Stimulated activated CD8-positive, alpha-beta memory T cell treated with anti-CD3 and anti-CD28 coated beads, Interleukin-4, amount 100 ng/mL, for 48 hours (primary cell): ENCODE results near the gene RBM12.

Experiments used
- DNase-seq: peaks from one replicate; pipeline ENCODE4 v3.0.0-alpha.2; 2020

Gene RBM12

GRCh38 chr20:35619196-35620095, 45.3 kb downstream of the RBM12 start:
- DNase-seq = peak; percentile 89

GRCh38 chr20:35618263-35619131, 46.2 kb downstream of the RBM12 start:
- no peak for DNase-seq

DNA sequence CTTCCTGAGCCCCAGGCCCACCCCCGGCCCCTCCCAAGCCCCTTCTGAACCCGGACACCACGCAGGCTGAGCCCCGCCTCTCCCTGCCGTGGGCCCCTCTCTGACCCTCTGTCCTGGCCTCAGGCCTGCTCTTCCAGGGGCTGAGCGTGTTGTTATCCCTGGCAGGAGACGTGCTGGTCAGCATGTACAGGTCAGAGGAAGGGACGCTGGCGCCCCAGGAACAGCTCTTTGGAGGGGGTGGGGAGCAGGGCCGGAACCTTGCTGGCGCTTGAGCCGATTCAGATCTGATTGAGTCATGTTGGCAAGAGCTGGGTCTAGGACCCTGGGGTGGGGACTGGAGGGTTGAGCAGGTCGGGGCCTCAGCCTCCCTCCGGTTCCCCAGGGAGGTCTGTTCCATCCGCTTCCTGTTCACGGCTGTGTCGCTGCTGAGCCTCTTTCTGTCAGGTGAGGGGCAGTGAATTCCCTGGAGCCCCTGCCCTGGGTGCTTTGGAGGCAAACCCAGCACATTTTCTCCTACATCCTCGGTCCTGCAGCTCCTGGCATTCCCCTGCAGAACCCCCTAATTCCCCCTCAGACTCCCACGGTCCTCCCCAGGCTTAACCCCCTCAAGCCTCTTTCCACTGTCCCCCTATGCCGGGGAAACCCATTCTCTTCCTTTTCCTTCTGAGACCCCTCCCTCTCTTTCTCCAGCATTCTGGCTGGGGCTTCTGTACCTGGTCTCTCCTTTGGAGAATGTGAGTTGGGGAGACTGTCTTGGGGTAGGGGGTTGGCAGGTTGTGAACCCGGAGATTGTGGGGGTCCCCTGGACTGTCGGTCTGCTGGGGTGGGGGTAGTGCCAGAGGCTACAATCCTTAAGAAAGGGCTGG, 47.1 kb downstream of the RBM12 start:
- peak; percentile 72 for DNase-seq

- peak; percentile 84 for DNase-seq
These were observed 48.0 kb downstream of the RBM12 start for GRCh38 chr20:35616465-35617396.

- DNase-seq = peak; percentile 100
These were observed 48.8 kb downstream of the RBM12 start, which contains the start of gene SPAG4 for GRCh38 chr20:35615667-35616464. Gene SPAG4, plus strand, starts transcription at chr20:35615829. Its CDS starts 175 bp downstream, at chr20:35616004.

- no peak for DNase-seq
These were observed 53.2 kb downstream of the RBM12 start for GRCh38 chr20:35611482-35611881.

- no peak for DNase-seq
These were observed 53.8 kb downstream of the RBM12 start for GRCh38 chr20:35610833-35611427.

DNA sequence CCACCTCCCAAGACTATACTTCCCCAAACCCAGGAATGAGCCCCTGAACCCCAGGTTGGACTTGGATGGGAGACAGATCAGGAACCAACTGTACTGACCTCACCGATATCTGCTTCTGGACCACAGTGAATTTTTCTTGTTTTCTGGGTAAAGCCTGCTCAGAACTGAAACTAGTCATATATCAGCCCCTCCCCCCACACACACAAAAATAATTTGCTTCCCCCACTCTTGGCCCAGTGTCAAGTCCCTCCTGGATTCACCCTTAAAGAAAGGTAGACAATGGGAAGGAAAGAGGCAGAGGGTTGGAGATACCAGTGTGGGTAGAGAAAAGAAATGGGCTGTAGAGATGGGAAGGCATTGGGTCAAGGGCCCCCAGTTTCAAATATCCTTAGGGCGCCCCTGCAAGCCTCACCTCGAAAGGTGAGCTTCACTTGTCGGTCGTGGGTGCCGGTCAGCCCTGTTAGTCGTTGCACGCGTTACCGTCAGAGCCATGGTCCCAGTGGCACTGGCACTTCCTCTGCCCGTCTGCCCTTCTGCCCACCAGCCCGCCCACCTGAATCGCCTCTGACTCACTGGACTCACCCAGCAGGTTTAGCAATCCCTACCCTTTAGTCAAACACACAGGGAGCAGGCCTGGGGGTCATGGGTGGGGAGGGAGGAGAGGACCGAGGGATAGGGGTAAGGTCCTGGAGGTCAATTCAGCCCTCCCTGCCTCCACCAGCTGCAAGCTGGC, 57.5 kb downstream of the RBM12 start:
- DNase-seq = no peak

DNA sequence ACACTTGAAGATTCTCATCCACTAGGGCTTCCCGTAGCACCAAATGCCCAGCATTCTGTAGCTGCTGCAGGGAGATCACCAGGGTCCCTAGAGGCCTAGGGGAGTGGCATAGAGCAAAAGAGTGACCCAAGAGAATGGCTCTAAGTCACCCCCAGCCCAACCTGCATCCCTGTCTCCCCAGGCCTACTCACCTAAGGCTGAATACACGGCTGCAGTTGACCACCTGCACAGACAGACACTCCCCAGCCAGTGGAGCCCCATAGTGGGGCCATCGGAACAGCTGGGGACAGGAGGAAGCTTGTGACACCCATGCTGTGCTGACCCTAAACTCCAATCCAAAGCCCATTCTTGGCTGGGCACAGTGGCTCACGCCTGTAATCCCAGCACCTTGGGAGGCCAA, 58.6 kb downstream of the RBM12 start:
- no peak for DNase-seq

DNA sequence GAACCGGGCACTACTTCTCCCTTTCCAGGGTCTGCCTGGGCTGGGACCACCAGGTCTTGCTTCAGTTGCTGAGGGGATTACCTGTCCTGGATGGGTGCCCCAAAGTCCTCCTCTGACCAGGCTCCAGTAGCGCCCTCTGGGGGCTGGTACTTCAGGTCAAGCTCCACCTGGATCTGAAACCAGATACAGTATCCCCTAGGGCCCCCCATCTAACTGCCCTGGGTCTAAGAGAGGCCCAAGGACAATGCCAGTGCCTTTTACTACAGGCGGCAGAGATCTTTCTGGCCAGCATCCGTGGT, 60.3 kb downstream of the RBM12 start:
- peak; percentile 49 for DNase-seq

DNA sequence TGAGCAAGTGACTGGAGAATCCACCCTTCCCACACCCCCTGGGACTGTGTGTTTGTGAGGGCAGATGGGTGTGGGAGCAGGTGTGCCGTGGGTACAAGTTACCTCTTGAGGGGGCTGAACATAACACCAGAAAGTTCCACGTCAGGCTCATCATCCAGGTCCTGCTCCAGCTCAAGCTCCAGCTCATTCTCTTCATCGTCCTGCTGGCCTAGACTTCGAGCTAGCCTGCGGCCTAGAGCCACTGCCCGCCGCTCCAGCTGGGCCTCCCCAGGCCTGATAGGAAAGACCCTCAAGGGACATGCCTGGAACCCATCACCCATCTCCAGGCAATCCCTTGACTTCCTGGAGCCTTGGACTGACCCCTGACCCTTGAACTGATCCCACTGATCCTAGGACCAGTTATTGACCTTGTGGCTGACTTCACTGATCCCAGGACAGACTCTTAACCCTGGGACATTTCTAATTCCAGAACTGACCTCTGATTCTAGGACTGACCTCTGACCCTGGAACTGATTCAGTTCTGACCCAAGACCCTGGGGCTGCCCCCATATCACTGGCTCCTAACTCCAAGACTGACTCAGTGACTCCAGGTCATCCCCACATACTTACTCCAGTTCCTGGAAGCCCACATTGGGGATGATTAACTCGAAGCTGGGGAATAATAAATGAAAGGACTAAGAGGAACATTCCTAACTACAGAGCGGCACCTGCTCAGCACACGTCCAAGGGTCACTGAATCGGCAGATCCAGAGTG, 60.8 kb downstream of the RBM12 start:
- DNase-seq = no peak

DNA sequence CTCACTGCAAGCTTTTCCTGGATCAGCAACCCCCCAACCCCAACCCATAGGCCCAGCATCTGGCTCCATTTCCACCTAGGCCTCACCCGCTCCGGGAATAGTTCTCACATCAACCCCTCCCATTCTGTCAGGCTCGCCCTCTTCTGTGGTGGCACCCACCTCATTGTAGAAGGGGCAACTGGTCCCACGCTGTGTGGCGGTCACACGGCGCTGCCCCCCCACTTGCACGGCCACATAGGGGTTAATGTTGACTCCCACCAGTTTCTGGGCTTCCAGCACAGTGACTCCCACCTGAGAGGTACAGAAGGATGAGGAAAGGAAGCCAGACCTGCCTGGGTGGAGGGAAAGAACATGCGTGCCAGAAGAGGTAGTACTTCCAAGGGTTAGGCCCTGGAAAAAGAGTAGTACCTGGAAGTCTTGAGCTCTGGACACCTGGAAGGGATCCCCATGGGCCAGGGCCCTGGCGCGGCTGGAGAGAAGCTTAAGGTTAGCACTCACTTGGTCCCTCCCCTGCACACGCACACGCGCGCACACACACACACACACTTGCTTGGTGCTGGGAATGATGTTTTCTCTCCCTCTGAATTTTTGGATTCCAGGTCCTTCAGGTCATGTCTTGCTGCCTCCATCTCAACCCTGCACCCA, 61.7 kb downstream of the RBM12 start:
- DNase-seq = no peak

DNA sequence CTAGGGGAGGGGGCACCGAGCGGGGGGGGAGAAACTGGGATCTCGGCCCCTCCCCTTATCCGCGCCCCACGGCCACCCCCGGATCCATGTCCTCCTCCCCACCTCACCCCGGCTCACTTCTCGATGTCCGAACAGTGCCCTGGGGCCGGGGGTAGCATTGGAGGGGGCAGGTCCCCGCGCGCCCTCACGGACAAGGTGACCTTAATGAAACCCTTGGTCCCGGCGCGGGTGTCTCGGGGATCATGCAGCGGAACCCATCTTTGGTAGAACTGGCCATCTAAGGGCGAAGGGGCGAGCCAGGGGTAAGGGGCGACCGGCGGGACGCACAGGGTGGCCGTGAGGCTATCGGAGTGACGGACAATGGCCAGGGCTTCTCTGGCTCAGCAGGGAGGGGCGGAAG, 62.7 kb downstream of the RBM12 start:
- no peak for DNase-seq

- DNase-seq = peak; percentile 83
These were observed 63.4 kb downstream of the RBM12 start for GRCh38 chr20:35600993-35601973.

DNA sequence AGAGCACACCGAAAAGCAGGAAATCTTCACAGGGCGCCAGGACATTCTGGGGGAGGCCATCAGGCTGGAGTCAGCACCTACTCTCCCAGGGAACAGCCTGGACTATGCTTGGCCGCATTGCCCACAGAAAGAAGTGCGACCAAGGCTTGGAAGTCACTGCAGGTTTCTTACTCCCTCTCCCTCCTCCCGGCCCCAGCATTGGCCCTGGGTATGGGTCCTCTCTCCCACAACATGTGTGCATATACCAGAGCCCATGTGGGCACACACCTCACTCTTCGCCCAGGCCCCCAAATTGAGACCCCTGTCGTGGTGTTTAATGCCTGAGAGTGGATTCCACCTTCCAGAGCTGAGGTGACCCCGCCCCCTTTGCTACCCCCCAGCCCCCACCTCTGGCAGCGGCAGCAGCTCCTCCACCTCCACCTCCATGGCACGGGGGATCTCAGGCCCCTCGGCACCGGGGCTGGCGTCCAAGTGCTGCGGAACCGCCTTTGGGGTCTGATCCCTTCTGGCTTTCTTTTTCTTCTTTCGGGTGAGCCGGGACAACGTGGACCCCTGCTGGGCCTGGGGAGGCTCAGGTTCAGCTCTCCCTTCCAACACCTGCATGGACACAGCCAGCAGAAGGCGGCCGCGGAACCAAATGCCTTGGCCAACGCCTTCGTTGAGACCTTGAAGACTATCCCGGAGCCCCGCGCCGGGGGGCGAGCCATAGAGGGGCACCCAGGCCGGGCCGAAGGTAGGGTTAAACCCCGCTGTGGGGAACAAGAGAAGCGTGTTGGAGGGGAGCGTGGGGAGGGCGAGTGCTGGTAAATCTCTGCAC, 64.3 kb downstream of the RBM12 start:
- no peak for DNase-seq

GRCh38 chr20:35599776-35600120, 65.0 kb downstream of the RBM12 start:
- DNase-seq = no peak
